Left lobe of liver (tissue), 2 donors: ENCODE results near the gene FANCF. TPM values are rescaled to one million over a fixed set of nuclear protein-coding genes. Genes with fewer than 3 reads are reported as not detected.
"Not testable (repeated sequence)": the region's sequence is repeated elsewhere in the genome, so short reads cannot be mapped to it uniquely, and the experiment has no call there.

ENCODE experiments used
- ATAC-seq: fragments of 200-7000 bp; cut with Tn5 transposase; one replicate; pipeline ENCODE4 v1.9.1; 2020; ENCODE audit warnings: mild to moderate bottlenecking, moderate library complexity
- DNase-seq: peaks from one replicate; pipeline ENCODE4 v3.0.0-alpha.2; 2020; ENCODE audit warnings: low spot score
- total RNA-seq: library from RNA; stranded (reverse); gene quantifications from one replicate; pipeline ENCODE4 v1.2.1, GENCODE V29; 2021
- donor health status: DM: no; HTN: no; CAD: no; lungs with moderate emphysema.
- donor health status: DM: no; HTN: yes; CAD: no.

Gene FANCF, protein sequence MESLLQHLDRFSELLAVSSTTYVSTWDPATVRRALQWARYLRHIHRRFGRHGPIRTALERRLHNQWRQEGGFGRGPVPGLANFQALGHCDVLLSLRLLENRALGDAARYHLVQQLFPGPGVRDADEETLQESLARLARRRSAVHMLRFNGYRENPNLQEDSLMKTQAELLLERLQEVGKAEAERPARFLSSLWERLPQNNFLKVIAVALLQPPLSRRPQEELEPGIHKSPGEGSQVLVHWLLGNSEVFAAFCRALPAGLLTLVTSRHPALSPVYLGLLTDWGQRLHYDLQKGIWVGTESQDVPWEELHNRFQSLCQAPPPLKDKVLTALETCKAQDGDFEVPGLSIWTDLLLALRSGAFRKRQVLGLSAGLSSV
- total RNA-seq = 4.3 TPM

DNA sequence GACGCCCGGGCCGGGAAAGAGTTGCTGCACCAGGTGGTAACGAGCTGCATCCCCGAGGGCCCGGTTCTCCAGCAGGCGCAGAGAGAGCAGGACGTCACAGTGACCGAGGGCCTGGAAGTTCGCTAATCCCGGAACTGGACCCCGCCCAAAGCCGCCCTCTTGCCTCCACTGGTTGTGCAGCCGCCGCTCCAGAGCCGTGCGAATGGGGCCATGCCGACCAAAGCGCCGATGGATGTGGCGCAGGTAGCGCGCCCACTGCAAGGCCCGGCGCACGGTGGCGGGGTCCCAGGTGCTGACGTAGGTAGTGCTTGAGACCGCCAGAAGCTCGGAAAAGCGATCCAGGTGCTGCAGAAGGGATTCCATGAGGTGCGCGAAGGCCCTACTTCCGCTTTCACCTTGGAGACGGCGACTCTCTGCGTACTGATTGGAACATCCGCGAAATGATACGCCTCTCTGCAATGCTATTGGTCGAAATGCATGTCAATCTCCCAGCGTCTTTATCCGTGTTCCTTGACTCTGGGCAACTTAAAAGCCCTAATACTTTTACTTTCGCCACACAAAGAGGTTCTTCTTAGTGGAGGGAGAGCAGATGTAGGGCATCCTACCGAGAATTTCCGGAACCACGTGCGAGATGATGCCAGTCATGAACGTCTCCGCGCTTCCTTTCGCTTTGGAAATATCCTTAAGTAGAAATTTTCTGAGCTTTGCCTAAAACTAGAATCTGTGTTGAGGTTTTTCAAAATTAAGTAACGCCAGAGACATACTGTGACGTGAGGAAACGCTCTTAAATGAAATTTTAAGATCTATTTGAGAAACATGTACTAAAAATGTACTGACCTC, at the start of gene FANCF:
Gene FANCF, minus strand, starts transcription at position 376 of the 840 bp plus-strand sequence. Its CDS starts 13 bp downstream, at position 363.
- ATAC-seq (peak; percentile 93), DNase-seq (peak; percentile 96)

DNA sequence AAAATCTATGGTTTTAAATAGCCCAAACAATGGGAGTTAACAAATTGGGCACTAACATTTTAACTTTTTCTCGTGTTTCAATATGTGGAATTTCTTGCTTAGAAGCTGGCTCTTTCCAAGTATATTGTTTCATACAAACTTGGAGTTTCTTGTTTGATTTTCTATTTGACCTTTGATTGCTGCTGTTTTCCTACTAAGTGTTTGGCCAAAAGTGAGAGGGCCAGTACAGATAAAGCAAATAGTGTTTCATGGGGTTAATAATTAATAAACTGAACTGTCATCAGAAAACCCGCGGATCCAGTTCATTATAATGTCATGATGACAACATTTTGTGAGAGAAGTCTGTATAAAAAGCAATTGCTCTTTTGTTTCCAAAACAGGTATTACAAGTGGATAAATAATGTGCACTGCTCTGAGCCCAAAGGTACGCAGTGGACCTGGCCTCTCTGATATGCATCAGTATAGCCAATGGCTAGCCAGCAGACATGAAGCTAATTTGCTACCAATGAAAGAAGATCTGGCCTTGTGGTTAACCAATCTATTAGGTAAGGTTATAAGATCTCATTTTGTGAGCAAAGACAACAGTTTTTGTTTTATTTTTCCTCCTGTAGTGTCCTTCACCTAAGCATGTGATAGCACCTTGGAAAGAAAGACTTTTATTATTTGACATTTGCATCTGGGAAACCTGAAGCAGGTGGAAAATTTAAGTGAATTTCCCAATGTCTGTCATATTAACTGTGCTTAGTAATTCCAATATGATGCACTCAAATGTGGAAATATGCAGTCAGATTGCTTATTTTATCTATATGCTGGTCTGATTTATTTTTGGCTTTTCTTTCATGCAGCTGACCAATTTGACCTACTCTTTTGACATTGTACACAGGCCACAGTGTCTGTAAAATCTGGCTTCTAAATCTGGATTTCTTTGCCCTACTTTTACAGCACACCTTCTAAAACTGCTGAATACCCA, 49.1 kb upstream of the FANCF start:
- DNase-seq = peak; percentile 81
- peak; percentile 80 for ATAC-seq

DNA sequence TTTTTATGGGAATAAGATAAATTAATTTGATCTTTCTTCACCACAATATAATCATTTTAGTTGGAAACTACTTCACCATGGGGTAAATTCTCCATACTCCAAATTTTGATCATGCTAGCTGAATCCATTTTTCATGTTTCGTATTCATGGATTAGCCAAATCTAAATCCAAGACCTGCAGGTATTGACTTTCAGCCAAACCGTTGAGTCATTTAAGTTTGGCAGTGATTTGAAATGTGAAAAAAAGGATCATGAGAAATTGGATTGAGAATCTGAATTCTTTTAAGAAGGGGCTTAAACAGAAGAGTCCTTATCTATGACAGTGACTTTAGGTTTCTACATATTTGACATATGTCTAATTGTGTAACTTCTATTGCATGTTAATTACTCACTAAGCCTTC, 46.1 kb upstream of the FANCF start:
- DNase-seq (no peak), ATAC-seq (no peak)

DNA sequence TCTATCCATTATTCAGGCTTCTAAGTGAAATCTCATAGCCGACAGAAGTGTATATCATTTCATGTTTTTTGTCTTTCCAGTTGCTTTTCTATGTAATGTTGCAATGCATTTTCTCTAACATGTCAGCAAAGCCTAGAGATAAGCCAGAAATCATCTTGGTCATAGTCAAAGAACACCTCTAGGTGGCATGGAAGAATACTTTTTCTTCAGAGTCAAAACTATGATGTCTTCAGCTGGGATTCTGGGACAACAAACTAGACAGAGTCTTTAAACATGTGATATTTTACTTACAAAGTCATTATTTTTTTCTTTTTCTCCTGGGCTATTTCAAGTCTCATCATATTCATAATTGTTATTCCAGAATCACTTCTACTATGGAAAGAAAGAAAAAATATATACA, 45.2 kb upstream of the FANCF start:
- ATAC-seq (peak; percentile 18), DNase-seq (no peak)

DNA sequence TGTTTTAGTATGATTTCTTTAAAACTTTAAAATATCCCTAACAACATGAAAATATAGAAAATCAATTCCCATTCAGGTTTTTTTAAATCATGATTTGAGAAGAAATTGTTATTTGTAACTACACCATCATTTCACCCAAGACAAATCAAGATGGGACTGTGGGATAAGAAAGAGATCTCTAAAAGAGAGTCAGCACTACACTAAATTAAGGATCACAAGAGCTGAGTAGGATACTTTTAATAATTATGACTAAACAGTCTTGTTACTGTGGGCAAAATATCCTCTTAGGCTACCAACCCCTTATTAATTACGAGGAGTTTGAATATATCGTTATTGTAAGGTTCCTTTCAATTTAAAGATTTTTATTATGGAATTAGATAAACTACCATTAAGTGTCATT, 43.7 kb upstream of the FANCF start:
- no peak for ATAC-seq
- no peak for DNase-seq

DNA sequence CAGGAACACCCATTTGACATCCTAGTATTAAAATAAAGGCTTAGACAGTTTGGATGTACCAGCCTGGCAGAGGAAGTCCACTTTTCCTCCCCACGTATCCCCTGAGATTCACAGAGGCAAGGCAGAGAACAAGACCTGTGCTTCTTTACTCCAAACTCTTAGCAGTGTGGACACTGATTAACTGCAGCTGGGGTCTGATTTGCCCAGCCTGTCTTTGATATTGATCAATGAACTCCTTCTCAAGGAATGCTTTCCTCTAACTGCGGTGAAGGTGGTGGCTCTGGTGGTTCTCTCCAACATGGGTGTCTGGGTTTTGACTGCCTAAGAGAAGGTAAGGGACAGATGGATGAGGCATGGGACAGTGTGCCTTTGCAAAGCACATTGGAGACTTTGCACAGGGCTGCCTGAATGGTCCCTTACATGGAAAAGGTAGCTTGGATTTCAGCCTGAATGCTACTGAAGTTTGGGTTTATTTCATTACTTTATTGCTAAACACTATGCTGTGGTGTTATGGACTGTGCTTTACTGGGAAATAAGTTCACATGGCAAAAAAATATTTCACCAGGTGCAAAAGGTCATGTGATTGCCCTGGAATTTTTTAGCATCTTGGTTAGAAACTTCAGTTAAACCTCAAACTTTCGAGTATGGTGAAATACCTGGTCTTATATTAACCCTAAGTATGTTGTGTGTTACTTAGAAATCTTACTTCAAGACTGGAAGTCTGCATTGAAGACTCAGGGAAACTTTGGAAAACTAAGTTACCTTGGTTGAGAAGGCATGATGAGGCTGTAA, 42.6 kb upstream of the FANCF start:
- ATAC-seq = peak; percentile 3
- DNase-seq = no peak

DNA sequence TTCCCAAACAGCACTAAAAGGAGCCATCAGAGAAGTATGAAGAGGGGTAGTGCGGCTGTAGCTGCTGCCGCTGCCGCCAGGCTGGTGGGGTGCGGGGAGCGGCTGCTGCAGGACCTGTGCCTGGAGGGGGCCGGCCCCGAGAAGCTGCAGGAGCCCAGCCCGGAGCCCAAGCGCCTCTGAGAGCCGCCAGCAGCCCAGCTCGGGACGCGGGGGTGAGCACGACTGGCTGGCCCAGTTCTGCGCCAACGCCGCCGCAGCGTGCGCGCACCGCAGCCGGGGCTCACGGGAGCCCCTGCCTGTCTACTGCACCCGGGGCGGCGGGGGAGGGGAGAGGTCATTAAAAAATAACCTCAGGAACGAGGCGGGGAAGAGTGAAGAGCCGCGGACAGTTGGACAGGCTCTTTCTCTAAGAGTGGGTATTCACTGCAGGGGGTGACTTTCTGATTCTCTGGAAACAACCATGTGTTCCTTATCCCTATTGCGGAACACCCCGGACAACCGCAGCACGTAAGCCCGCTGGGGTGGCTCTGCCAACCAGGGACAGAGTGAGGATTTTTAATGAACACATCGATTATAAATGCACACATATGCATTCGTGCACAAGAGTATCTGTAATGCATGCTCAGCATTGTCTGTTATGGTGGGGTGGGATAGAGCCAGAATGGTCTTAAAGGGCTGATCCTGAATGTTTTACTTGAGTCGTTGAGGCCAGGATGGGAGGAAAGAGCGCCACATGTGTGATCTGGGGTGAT, 41.2 kb upstream of the FANCF start:
- peak; percentile 86 for ATAC-seq
- peak; percentile 82 for DNase-seq

DNA sequence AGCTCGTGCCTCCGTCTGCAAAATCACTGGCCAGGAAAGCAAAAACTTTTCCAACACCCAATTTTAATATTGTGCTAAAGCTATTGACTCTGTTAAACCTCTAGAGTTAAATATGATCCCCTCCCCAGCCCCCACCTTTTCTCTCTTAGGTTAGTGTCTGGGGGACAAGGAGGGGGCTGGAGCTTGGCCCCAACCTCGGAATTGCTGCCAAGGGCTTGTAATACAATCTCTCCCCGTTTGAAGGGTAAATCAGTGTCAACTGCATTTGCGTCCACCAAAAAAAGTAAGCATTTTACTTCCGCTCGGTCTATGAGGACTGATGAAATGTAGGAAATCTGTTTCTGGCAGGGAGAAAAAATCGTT, 40.7 kb upstream of the FANCF start, which contains the start of gene GAS2:
Gene GAS2, plus strand, starts transcription at position 287 of the 363 bp plus-strand sequence. CDS start 8,259 bp downstream, outside the sequence.
- ATAC-seq = peak; percentile 60
- DNase-seq = peak; percentile 57

DNA sequence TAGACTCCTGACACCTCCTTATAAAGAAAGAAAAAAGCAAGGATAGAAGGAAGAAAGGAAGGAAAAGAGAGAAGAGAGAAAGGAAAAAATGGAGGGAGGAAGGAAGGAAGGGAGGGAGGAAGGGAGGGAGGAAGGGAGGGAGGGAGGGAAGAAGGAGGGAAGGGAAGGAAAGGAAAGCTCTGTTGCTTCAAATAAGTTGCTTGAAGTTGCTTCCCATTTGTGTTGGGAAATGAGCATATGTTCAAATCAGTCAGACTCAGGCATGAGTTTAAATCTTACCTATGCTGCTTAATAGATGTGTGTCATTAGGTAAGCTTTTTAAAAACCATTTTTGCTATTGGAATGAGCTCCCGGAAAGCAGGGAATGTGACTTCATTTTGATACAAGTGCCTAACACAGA, 34.2 kb upstream of the FANCF start:
- ATAC-seq = no peak
- DNase-seq = no peak

DNA sequence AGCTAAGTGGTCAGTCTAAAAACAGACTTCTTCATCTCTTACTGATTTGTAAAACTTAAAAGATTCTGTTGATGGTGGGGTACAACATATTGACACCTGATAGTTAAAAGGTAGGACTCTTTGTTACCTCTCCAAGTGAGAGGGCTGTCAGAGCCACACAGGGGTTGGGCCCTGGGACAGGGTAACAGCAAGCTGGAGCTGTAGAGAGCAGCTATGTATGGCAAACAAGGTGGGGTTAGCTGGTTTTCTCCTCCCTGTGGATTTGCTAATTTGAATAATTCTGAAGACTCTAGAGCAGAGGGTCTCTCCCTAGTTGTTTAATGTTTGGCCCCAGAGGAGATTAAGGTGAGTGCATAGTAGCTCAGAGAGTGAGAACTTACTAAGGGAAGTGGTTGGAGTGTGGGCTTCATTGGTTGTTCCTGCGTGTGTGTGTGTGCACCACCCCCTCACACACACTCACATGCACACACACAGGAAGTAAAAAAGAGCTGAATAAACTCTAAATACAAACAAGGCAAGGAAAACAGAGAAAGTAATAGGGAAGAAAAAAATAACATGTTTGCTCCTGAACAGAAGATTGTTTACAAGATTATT, 31.6 kb upstream of the FANCF start:
- ATAC-seq (peak; percentile 18), DNase-seq (no peak)

DNA sequence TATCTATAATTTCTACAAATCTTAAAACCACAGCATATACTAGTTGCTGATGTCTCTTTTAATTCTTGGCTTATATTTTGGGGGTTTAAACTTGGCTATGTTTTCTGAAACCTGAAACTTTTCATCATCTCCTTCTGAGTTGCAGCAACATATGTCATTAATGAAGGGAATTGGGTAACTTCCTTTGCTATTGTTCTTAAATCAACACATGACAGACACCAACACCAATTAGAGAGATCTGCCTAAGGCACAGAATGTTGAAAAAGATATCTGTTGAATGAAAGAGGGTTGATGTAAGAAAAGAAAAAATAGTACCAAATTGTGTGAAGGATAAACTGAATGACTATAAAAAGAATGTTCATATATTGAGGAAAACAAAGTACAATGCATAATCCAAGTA, 30.5 kb upstream of the FANCF start:
- ATAC-seq (no peak), DNase-seq (no peak)

DNA sequence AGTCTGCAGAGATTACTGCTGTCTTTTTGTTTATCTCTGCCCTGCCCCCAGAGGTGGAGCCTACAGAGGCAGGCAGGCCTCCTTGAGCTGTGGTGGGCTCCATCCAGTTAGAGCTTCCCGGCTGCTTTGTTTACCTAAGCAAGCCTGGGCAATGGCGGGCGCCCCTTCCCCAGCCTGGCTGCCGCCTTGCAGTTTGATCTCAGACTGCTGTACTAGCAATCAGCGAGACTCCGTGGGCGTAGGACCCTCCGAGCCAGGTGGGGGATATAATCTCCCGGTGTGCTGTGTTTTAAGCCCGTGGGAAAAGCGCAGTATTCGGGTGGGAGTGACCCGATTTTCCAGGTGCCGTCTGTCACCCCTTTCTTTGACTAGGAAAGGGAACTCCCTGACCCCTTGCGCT, 26.7 kb upstream of the FANCF start:
- ATAC-seq, DNase-seq: not testable (repeated sequence)

DNA sequence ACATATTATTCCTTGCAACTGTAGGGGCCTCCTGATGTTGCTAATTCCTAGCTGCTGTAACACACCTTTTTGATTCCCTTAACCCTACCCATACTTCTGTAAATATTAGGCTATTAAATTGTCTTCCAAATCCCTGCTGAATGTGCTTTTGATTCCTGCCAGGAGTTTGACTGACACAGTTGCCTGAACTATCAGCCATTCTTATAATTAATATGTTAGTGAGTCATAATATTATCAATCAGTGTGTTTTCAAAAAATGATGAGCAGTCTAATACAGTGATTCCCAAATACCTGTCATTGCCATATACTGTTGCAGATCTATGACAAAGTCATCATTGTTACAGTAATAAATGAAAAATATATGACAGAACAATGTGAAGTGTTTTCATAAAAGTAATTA, 15.9 kb upstream of the FANCF start:
- no peak for ATAC-seq
- DNase-seq = no peak

DNA sequence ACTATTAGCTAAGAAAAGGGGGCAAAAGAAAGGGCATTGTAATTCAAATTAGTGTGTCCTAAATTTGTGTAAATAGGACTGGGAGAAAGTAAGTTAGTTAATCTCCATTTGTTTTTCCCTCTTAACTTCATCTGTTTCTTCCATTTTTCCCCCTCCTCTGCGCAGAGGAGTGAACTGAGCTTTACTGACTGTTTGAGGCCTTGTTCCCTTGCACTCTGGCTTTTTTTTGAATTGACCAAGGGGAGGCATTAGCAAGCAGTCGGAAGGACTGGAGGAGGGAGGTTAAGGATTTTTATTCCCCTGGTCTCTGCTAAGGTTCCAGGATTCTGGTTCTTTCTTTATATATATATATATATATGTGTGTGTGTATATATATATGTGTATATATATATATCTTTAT, 15.2 kb upstream of the FANCF start:
- ATAC-seq (no peak), DNase-seq (no peak)

DNA sequence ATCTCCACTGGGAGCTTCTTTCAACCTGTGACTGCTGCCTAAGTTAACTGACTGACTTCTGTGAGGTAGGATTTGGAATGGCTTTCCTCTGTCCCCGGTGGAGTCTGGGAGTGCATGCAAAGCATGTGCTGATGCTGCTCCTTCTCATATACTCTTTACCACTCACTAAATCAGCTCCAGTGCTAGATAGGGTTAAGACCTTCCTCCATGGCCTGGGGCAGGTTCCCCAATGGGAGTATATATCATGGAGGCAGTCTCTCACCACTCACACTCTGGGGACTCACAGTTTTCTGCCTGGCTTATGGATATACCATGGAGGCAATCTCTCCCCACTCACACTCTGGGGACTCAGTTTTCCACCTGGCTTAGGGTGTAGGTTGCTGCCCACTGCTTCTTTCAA, 10.1 kb upstream of the FANCF start:
- ATAC-seq = no peak
- no peak for DNase-seq

DNA sequence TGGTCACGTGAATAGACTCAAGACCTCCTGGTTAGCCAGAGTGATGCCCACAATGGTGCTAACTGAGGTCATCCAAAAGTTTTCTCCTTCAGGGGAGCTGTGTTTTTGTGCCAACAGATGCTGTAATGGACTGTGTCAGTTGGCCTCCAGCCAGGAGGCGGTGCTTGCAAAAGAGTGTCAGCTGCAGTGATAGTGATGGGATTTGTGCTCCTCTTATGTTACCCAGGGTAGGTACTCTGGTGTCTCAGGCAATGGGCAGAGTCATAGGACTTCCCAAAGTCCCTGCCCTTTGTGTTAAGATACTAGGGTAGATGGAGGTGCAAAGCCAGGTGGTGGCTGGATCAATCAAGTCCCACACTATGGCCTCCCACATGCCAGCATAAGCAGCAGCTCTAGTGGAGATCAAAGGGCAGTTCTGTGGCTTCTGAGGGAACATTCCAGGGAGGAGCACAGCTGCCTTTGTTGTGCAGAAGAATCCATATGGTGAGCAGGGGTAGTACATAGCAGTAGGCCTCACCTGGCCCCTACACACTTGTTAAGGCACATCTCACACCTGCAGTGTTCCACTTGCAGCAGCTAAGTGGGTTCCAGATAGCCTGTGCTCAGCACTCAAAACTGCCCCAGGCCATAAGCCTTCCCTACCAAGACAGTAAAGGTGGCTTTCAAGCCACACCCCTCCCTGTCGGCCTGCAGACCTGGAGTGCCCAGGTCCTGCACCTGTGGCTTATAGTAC, 9.4 kb upstream of the FANCF start:
- ATAC-seq (peak; percentile 81), DNase-seq (no peak)

DNA sequence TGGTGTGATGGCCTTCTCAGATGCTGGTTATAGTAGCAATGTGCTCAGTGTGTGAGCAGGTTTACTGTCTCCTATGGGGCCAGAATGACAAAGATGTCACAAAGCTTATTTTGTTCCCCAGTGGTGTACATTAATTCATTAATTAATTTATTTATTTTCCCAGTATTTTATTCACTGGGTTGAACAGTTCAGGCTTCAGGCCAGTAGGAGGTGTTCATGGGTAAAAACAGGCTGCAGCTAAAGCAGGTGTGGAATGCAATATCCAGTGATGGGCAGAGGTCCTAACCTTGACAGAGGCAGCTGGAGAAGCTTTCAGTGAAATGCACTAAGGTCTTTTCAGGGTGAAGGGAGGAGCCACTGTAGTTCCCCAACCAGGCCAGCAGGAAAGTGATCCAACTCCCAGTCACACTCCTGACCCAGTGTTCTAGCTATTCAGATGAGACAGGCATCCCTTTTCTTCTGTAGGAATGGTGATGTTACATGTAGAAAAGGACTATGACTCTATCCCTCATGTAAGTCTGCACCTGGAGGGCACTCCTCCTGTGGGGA, 7.8 kb upstream of the FANCF start:
- DNase-seq (no peak), ATAC-seq (peak; percentile 29)

DNA sequence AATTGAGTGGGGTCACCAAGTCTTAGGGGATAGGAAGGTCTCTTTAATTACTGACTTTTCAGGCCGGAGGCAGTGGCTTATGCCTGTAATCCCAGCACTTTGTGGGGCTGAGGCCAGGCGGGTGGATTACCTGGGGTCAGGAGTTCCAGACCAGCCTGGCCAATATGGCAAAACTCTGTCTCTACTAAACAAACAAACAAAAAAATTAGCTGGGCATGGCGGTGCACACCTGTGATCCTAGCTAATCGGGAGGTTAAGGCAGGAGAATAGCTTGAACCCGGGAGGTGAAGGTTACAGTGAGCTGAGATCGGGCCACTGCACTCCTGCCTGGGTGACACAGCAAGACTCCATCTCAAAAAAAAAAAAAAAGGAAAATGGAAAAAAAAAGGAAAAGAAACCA, 1.8 kb upstream of the FANCF start:
- DNase-seq (no peak), ATAC-seq (no peak)
